Measurements from ENCODE around the gene GPR180. TPM values are rescaled to one million over a fixed set of nuclear protein-coding genes. Genes with fewer than 3 reads are reported as not detected.

Gene GPR180
- polyA plus RNA-seq, 1 experiment, result 8.6 TPM

DNA sequence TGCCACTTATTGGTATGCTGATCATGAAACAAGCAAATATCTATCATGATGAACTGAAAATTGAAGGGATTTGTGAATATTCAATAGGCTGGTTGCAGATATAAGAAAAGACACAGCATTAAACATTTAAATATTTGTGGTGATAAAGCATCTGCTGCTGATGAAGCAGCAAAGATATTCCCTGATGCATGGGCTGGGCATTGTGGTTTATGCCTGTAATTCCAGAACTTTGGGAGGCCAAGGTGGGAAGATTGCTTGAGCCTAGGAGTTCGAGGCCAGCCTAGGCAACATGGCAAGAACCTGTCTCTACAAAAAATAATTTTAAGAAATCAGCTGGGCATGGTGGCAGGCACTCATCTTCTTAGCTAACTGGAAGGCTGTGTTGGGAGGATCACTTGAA lies 54.5 kb downstream of the GPR180 start:
- Histone ChIP-seq H3K9me3 (ENCODE audit: control insufficient read depth, insufficient read depth, low read length) (no peaks in the 10 kb centered on the region), H3K27ac (ENCODE audit: low read depth, low read length) (peak overlapping the region; percentile 83), H3K4me3 (ENCODE audit: low read depth, low read length) (no peak overlapping the region), H3K27me3 (ENCODE audit: control insufficient read depth, insufficient read depth, low read length) (no peaks in the 10 kb centered on the region)
- ChIA-PET CTCF (interaction anchor here (0.6 to 1.4 kb wide), 5 partner anchors 14 to 1785 kb away, joined by 3 to 9 read pairs (median 4); no protein-coding TSS in a partner anchor), POLR2A (interaction anchor here (0.7 kb wide), 2 partner anchors 39 to 1169 kb away, joined by 3 to 4 read pairs; no protein-coding TSS in a partner anchor)
- TF ChIP-seq, protein P1, sequence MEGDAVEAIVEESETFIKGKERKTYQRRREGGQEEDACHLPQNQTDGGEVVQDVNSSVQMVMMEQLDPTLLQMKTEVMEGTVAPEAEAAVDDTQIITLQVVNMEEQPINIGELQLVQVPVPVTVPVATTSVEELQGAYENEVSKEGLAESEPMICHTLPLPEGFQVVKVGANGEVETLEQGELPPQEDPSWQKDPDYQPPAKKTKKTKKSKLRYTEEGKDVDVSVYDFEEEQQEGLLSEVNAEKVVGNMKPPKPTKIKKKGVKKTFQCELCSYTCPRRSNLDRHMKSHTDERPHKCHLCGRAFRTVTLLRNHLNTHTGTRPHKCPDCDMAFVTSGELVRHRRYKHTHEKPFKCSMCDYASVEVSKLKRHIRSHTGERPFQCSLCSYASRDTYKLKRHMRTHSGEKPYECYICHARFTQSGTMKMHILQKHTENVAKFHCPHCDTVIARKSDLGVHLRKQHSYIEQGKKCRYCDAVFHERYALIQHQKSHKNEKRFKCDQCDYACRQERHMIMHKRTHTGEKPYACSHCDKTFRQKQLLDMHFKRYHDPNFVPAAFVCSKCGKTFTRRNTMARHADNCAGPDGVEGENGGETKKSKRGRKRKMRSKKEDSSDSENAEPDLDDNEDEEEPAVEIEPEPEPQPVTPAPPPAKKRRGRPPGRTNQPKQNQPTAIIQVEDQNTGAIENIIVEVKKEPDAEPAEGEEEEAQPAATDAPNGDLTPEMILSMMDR (IDR thresholded peaks at IDR 0.05; ENCODE audit: low read depth, low read length), result no peak
- no peak for DNase-seq (ENCODE audit: low read depth, low spot score)

DNA sequence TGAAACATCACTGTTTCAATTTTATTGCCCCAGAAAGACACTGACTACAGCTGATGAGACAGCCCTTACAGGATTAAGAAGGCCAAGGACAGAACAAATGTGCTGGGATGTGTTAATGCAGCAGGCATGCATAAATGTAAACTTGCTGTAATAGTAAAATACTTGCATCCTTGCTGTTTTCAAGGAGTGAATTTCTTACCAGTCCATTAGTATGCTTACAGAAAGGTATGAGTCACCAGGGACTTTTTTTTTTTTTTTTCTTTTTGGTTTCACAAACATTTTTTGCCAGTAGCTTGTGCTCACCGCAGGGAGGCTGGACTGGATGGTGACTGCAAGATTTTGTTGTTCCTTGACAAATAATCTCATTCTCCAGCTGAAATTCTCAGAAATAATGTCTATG lies 55.1 kb downstream of the GPR180 start:
- no peaks in the 10 kb centered on the region for H3K9me3 ChIP-seq (ENCODE audit: control insufficient read depth, insufficient read depth, low read length)
- H3K27ac ChIP-seq (ENCODE audit: low read depth, low read length), result peak overlapping the region; percentile 83
- TF ChIP-seq, protein P1 (IDR thresholded peaks at IDR 0.05; ENCODE audit: low read depth, low read length), result peak; percentile 39
- peak; percentile 91 for DNase-seq (ENCODE audit: low read depth, low spot score)
- no peak overlapping the region for H3K4me3 ChIP-seq (ENCODE audit: low read depth, low read length)
- H3K27me3 ChIP-seq (ENCODE audit: control insufficient read depth, insufficient read depth, low read length), result peaks cover 2% of the 10 kb centered on the region
- ChIA-PET CTCF (interaction anchor here (0.6 to 1.4 kb wide), 9 partner anchors 14 to 1785 kb away, joined by 3 to 9 read pairs (median 3); no protein-coding TSS in a partner anchor), POLR2A (interaction anchor here (0.6 to 0.7 kb wide), 5 partner anchors 39 to 1852 kb away, joined by 3 to 7 read pairs (median 4); no protein-coding TSS in a partner anchor)

DNA sequence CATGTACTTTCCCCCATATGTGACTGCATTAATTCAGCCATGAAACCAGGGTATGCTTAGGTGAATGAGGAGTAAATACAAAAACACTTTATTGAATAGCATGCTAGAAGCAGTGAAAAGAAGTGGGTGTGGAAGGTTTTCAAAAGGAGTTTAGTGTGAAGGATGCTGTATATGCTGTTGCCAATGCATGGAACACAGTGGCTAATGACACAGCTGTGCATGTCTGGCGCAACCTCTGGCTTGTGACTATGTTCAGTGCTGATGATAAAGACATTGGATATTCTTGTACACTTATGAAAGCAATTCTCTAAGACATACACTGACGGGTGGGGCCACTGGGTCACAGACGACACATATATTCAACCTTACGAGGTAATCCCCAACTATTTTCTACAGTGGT lies 55.5 kb downstream of the GPR180 start:
- ChIA-PET CTCF (interaction anchor here (0.6 to 1.4 kb wide), 8 partner anchors 15 to 747 kb away, joined by 3 to 9 read pairs (median 4); no protein-coding TSS in a partner anchor), POLR2A (interaction anchor here (0.6 to 0.7 kb wide), 3 partner anchors 366 to 1852 kb away, joined by 3 to 7 read pairs (median 4); no protein-coding TSS in a partner anchor)
- peak overlapping the region; percentile 34 for H3K27ac ChIP-seq (ENCODE audit: low read depth, low read length)
- no peak overlapping the region for H3K4me3 ChIP-seq (ENCODE audit: low read depth, low read length)
- TF ChIP-seq, protein P1 (IDR thresholded peaks at IDR 0.05; ENCODE audit: low read depth, low read length), result no peak
- peaks cover 6% of the 10 kb centered on the region for H3K27me3 ChIP-seq (ENCODE audit: control insufficient read depth, insufficient read depth, low read length)
- no peaks in the 10 kb centered on the region for H3K9me3 ChIP-seq (ENCODE audit: control insufficient read depth, insufficient read depth, low read length)
- DNase-seq (ENCODE audit: low read depth, low spot score), result no peak

DNA sequence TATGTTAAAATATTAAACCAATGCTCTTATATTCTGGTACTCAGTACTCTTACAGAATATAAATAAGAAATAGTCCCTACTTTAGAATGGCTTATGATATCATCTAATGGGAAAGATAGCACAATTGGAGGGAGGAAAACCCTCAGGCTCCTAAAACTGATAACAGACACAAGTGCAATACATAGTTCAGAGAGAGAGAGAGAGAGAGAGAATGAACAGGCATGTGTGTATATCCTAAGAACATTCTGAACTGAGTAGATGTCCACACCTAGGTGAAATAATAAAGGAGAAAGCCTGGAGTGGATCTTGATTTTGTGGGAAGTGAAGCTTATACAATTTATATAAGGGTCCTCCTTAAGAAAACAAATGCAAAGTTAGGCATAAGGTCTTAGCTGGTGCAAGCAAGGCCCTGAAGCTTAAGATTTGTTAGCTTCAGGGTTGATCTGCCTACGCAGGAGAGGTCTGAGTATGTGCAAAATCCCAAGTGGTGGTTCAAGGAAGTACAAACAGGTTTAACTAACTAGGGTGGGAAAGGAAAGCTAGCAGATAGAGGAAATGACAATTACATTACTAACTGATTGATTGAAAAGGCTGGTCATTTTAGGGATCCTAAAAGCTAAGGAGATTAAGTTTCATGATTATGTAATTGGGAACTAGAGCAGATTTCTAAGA lies 57.4 kb downstream of the GPR180 start:
- TF ChIP-seq, protein P1 (IDR thresholded peaks at IDR 0.05; ENCODE audit: low read depth, low read length), result peak; percentile 15; the same call in 1 of the 2 replicates
- CTCF ChIA-PET, result interaction anchor here (0.6 to 3.5 kb wide), 11 partner anchors 9 to 111 kb away, joined by 3 to 35 read pairs (median 4); no protein-coding TSS in a partner anchor
- H3K4me3 ChIP-seq (ENCODE audit: low read depth, low read length), result no peak overlapping the region
- POLR2A ChIA-PET, result no interaction called here
- H3K27me3 ChIP-seq (ENCODE audit: control insufficient read depth, insufficient read depth, low read length), result peaks cover 23% of the 10 kb centered on the region
- H3K27ac ChIP-seq (ENCODE audit: low read depth, low read length), result no peak overlapping the region
- no peaks in the 10 kb centered on the region for H3K9me3 ChIP-seq (ENCODE audit: control insufficient read depth, insufficient read depth, low read length)
- DNase-seq (ENCODE audit: low read depth, low spot score), result no peak

DNA sequence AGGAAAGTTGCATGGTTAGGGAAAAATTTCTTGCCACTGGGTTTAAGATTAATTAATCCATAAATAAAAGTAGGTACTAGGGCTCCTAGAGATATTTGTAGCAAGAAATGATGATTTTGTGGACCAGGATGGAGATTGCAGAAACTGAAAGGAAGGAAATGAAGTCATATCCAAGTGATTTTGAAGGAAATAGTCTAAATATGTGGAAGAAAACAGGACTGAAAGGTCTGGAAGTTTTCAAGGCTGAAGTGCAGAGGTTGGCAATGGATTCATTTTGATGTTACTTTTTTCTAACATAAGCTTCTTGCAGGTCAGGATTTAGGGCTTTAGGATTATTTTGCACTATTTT lies 57.9 kb downstream of the GPR180 start:
- Histone ChIP-seq H3K9me3 (ENCODE audit: control insufficient read depth, insufficient read depth, low read length) (no peaks in the 10 kb centered on the region), H3K27me3 (ENCODE audit: control insufficient read depth, insufficient read depth, low read length) (peaks cover 27% of the 10 kb centered on the region), H3K4me3 (ENCODE audit: low read depth, low read length) (no peak overlapping the region), H3K27ac (ENCODE audit: low read depth, low read length) (no peak overlapping the region)
- TF ChIP-seq, protein P1 (IDR thresholded peaks at IDR 0.05; ENCODE audit: low read depth, low read length), result no peak
- POLR2A ChIA-PET, result no interaction called here
- no peak for DNase-seq (ENCODE audit: low read depth, low spot score)
- CTCF ChIA-PET, result interaction anchor here (0.6 to 3.5 kb wide), 12 partner anchors 8 to 820 kb away, joined by 3 to 35 read pairs (median 5); no protein-coding TSS in a partner anchor
